ENCODE data around the gene ZNF804A.

DNA sequence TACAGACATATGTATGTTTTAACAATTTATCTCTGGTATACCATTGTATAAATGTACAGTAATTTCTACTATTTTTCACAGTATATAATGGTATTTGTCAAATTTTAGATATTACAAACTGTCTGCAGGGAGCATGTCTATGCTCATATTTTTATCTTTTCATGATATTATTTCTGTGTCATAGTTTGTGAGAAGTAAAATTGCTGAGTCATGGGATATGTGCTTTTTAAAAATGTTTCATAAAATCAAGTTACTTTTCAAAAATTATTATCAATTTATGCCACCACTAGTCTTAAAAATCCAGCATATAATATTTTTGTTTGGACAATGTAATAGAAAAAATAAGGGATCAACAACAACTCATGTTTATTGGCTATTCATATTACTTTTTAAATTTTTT lies 9.1 kb upstream of the ZNF804A start:
- TF ChIP-seq POLR2A (IDR thresholded peaks at IDR 0.05) = no peak
- no peak for TF ChIP-seq POLR2AphosphoS5 (IDR thresholded peaks at IDR 0.05)
